Right lung (tissue), 5 donors: ENCODE measurements around the gene ITGB3BP. TPM values are rescaled to one million over a fixed set of nuclear protein-coding genes. Genes with fewer than 3 reads are reported as not detected.
A peak's percentile ranks its signal among the peaks of the same experiment; 100 is the strongest.
"Not testable (repeated sequence)": the region's sequence is repeated elsewhere in the genome, so short reads cannot be mapped to it uniquely, and the experiment has no call there.

Source experiments
- DNase-seq, 2 donors: peaks; one replicate each; pipeline ENCODE4 v3.0.0-alpha.2; 2013
- polyA plus RNA-seq, 5 donors: library from polyadenylated mRNA; unstranded; fragments of 120-200 nt; gene quantifications; one replicate each; pipeline versions ENCODE4 v1.2.1 to v1.2.3, GENCODE V29; 2013; ENCODE audit warnings: inconsistent platforms in 1 of 5, low replicate concordance in 1 of 5; ENCODE audit not compliant: insufficient read length in 5 of 5, insufficient read depth in 1 of 5

Gene ITGB3BP
- polyA plus RNA-seq, 5 donors = 42.3 to 94.1 (median 72.6) TPM

DNA sequence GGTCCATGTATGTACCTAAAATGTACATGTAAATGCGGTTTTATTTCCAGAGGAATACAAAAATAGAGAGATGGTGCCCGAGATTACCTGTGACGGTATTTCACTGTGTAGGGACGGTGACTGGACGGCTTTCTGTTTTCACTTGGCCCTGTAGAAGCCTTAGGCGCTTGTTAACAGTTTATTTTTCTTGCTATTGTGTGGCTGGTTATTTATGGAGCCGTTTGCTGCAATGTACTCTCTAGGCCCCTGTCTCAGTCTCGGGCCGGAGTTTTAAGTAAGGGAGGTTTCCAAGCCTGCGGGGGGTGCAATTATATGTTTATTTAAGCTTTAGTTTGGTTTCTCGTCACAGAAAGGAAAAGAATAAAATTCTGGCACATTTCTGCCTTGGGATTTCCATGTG, 713 bp upstream of the ITGB3BP start:
- DNase-seq = no peak

DNA sequence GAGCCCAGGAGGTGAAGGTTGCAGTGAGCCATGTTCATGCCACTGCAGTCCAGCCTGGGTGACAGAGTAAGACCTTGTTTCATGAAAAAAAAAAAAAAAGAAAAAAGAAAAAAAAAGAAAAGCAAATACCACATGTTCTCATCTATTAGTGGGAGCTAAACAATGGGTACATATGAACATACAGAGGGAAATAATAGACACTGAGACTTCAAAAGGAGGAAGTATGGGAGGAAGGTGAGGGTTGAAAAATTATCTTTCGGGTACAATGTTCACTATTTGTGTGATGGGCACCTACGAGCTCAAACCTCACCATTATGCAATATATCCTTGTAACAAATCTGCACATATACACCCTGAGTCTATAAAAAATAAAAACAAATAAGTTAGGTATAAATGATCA, 6.4 kb downstream of the ITGB3BP start:
- no peak for DNase-seq

DNA sequence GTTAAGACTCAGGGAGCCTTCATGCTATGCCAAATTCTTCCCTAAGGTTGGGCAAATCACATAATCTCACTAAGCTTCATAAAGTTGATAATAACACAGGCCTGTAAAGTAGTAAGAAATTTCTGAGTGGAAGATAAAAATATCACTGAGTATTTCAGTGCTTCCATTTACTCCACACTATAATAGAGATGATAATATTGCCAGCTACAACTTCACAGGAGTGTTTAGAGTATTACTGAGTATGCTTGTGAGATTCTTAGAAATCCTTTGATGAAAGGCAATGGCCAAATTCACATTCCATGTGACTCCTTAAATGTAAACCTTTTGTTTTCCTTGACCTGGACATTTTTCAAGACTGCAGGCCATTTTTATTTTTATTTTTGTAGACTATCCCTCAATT, 10.4 kb downstream of the ITGB3BP start:
- DNase-seq = no peak

DNA sequence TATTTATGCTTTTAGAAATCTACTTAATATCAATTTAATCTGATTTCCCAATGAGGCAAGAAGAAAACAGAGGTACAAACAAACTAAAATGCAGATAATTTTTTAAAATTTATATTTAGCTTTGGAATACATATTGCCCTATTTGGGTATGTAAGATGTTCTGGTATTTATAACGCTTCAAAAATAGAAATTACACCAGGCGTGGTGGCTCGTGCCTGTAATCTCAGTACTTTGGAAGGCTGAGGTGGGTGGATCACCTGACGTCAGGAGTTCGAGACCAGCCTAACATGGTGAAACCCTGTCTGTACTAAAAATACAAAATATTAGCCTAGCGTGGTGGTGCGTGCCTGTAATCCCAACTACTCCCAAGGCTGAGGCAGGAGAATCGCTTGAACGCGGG, 13.3 kb downstream of the ITGB3BP start:
- DNase-seq = no peak

DNA sequence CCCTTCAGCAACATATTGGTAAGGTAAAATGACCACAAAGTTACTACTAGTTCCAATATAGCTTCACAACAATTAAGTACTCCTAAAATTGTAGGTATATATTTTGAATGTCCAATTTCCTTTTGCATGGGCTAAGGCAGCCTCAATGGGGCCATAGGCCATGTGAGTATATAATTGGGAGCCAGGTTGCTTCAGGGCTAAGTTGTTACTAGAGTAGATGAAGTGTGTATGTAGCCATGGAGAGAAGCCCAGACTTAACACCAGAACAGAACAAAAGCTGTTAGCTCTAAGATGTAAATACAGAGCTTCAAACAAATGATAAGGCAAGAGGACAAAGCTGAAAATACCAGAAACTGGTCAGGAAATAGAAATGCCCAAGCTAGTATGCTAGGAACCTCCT, 16.2 kb downstream of the ITGB3BP start:
- DNase-seq = no peak

DNA sequence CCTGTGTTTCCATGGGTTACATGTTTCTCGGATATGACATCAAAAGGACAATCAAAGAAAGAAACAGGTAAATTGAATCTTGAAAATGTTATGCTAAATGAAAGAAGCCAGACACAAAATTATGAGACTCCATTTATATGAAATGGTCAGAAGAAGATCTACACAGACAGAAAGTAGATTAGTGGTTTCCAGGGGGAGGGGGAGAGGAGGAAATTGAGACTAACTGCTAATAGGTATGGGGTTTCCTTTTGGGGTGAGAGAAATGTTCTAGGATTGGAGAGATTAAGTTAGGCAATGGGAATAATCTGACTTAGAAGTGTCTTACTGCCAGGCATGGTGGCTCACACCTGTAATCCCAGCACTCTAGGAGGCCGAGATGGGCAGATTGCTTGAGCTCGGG, 21.8 kb downstream of the ITGB3BP start:
- no peak for DNase-seq

DNA sequence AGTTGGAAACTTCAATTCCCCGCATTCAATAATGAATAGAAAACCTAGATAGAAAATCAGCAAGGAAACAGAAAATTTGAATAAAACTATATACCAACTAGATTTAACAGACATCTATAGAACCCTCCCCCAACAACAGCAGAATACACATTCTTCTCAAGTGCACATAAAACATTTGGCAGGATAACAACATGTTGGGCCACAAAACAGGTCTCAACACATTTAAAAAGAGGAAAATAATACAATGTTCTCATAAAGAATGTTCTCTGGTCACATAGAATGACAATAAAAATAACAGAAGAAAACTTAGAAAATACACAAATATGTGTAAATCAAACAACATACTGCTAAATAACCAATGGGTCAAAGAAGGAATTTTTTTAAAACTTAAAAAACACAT, 24.9 kb downstream of the ITGB3BP start:
- DNase-seq = no peak

DNA sequence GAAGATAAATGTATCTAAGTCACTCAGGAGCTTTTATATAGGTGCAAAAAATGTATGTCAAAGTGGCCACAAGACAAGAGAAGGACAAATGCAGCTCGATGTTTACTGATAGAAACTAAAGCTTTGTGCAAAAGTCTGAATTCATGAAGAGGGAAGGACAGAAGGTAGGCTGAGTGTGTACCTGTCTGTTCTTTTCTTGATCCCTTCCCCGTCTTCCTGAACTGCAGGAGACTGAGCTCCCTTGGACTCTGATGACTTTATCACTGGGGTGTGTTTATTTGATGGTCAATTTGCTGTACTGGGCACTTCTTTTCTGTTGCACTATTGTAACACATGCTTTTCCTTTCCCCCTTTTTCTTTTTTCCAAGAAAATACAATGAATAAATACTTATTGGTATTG, 25.4 kb downstream of the ITGB3BP start:
- DNase-seq = no peak

DNA sequence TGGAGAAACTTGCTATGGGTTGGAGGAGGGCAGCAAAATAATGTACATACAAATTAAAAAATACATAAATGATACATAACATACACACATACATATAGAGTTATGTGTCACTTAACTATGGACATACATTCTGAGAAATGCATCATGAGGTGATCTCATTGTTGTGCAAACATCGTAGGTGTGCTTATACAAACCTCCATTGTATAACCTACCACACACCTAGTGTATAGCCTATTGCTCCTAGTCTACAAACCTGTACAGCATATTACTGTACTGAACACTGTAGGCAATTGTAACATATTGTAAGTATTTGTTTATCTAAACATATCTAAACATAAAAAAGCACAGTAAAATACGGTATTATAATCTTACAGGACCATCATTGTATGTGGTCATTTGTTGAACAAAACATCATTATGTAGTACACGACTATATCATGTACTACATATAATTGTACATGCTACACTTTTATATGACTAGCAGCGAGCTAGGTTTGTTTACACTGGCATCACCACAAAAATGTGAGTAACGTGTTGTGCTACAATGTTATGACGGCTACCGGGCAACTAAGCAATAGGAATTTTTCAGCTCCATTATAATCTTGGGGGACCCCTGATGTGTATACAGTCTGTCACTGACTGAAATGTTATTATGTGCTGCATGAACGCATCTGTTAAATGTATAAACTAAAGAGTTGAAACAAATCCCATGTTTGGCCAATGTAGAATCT, 35.5 kb downstream of the ITGB3BP start:
- peak; percentile 85 to 89 for DNase-seq

DNA sequence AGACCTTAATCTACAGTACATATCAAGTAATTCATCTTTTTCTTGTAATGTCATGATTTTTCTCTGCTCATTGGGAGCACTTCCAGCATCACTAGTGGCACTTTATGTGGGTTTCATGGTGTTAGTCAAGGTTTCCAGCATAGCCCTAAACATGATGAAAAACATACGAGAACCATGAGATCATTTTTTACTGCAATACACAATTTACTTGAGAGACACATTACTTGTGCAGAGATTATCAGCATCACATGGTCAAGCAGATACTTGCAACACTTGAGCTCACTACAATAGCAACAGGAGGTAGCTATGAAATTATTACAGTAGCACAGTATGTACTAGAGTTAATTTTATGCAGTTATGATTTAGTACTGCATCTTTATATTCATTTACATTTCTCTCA, 36.4 kb downstream of the ITGB3BP start:
- peak; percentile 79 to 80 for DNase-seq

DNA sequence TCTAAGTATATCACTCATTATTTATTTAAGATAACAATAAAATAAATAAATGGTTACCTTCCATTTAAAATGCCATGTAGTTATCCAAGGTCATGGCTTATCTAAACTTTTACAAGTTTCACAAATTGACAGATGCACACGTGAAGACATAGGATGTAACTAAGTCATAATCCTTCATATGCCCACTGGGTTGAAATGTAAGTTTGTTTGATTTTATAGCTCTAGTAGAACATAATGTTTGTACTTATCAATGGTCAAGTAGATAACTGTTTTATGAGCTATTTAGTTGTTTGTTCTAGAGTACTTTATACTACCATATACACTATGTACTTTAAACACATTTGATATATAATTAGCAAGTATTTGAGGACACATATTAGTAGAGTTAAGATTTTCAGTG, 43.0 kb downstream of the ITGB3BP start:
- DNase-seq = no peak

DNA sequence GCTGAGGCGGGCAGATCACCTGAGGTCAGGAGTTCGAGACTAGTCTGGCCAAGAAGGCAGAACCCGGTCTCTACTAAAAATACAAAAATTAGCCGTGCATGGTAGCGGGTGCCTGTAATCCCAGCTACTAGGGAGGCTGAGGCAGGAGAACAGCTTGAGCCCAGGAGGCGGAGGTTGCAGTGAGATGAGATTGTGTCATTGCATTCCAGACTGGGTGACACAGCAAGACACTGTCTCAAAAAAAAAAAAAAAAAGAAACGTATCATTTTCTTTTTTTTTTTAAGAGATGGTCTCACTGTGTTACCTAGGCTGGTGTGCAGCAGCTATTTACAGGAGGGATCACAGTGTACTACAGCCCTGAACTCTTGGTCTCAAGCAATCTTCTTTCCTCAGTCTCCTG, 47.3 kb downstream of the ITGB3BP start:
- DNase-seq = no peak

DNA sequence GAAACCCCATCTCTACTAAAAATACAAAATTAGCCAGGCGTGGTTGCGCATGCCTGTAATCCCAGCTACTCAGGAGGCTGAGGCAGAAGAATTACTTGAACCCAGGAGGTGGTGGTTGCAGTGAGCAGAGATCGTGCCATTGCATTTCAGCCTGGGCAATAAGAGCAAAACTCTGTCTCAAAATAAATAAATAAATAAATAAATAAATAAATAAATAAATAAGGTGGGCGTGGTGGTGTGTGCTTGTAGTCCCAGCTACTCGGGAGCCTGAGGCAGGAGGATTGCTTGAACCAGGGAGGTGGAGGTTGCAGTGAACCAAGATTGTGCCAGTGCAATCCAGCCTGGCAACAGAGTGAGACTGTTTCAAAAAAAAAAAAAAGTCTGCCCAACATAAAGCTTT, 54.3 kb downstream of the ITGB3BP start:
- not testable (repeated sequence) for DNase-seq

DNA sequence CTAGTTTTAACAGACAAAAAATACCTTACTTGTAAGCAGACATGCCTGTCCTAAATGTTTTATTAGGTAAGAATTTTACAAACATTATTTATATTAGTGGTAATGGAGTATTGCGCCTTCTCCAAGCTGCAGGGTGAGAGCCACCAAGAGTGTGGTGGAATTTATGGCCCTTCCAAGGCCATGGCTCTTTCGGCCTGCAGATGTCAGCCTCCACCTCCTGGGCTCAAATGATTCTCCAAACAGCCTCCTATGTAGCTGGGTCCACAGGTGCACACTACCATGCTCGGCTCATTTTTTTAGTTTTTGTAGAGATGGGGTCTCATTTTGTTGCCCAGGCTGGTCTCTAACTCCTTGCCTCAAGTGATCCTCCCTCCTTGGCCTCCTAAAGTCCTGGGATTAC, 56.3 kb downstream of the ITGB3BP start:
- no peak for DNase-seq

DNA sequence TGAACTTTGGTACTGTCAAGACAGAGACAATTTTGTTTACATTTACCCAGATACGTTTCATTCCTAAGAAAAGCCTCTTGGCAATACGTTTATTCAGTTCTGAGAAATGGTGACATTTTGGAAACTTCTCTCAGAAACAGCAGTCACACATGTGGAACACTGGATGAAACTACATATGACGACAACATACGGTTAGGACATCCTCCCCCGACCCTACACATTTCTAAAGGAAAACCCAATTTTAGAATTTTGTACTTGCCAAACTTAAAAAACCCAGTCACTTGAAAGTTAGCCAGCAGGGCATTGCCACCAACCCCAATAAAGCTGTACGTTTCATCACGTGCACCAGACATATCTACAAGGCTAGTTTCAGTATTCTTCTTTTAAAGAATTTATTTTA, 56.8 kb downstream of the ITGB3BP start:
- DNase-seq = no peak

DNA sequence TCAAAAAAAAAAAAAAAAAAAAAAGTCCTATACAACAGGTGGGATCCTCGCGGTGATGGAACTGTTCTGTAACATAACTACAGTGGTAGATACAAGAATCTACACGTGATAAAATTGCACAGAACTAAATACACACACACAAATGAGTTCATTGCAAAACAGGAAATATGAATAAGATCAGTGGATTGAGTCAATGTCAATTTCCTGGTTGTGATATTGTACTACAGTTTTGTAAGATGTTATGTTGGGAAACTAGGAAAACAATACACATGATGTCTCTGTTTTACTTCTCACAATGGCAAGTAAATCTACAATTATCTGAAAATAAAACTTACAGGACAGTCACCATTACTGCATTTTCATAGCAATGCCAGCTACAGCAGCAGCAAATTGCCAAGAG, 59.8 kb downstream of the ITGB3BP start:
- no peak for DNase-seq

DNA sequence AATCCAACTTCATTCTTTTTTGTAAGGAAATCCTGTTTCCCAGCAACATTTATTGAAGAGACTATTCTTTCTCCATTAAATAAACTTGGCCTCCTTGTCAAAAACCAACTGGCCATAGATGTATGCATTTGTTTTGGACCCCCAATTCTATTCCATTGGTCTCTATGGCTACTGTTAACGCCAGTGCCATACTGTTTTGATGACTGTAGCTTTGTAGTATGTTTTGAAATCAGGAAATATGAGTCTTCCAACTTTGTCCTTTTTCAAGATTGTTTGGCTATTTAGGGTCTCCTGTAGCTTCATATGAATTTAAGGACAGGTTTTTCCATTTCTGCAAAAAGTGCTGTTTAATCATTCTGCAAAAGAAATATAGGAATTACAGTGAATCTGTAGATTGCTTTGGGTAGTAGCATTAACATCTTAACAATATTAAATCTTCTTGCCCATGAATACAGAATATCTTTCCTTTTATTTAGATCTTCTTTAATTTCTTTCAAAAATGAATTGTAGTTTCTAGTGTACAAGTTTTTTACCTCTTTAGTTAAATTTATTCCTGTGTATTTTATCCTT, 61.3 kb downstream of the ITGB3BP start:
- DNase-seq = no peak

DNA sequence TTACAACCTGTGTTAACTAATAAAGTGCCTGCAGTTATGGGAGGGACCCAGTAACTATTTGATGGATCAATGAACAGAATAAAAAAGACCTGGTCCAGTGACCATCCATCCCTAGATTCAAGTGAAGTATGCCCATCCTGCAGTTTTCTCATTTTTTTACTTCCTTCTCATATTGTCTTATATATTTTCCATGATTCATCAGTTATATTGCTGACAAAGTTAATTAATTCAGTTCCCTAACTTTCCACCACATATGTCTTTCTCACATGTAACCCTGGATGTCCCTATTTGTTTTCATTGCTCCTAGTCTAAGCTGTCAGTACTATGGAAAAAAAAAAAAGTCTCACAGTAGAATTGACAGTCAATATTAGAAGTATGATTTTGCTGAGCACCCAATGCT, 64.3 kb downstream of the ITGB3BP start:
- no peak for DNase-seq

DNA sequence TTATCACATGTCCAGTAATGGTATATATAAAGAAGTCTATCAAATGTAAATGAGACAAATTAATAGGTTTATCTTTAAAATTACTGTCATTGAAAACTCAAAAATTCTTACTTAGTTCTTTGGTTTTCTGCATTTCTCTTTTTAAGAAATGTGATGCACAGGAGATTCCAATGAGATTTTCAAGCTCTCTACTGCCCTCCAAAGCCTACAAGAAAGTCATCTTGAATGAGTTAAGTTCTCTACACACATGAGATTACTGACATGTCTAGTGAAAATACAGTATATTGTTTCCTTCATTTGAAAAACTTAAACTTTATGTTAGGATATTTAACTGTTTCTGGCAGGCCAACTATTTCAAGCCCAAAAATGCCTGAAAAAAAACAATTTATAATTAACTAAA, 68.8 kb downstream of the ITGB3BP start:
- DNase-seq = no peak

DNA sequence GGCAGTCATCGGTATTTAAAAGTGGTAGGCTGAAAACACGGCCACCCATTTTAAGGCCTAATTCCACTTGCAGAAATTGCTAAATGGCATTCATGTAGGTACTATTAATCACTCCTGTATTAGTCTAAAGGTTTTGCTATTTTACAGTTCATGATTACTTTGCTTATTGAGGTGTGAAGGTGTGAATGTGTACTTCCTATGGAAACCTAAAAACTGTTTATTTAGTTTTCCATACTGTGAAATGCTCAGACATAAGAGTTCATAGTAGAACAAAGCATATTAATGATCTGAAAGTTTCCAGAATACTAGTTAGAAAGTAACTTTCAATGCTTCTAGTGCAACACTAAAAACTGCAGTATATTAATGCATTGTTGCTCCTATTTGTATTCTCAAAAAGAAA, 69.8 kb downstream of the ITGB3BP start:
- no peak for DNase-seq

DNA sequence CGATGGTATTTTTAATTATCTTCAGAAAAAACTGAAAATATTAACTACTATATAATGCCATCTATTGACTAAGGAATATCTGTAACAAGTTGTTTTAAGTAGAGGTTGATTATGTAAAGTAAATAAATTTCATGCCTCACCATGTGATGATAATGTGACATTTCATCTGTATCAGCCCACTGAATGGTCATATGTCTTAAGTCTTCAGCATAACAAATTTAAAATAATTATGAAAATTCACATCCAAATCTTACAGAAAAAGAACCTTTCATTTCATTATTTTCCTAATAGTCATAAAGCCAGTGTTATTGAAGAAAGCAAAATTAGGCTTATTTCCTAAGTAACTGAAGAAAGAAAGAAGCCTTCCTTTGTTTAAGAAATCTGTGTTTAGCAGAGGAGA, 72.6 kb downstream of the ITGB3BP start:
- DNase-seq = no peak

DNA sequence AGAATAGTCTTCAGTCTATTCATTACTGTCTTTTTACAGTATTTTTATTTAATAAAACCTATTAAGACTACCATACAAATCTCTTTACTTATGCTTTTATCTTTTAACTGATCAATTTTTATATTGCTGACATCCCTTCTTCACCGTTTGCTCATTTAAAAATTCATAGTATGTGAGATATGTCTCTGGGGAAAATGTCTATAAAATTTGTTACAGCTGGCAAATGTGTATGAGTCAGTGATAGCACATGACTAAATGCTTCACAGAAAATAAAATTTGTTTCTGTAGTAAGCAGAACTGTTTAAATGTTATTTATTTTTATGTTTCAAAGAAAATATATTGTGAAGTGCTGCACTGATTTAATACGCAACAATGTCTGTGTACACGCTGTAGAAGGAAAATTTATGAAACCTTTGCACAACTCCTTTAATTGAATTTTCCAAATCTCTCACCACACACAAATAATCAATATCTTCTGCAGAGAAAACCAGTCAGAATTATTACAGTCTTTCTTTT, 74.2 kb downstream of the ITGB3BP start:
- no peak for DNase-seq

DNA sequence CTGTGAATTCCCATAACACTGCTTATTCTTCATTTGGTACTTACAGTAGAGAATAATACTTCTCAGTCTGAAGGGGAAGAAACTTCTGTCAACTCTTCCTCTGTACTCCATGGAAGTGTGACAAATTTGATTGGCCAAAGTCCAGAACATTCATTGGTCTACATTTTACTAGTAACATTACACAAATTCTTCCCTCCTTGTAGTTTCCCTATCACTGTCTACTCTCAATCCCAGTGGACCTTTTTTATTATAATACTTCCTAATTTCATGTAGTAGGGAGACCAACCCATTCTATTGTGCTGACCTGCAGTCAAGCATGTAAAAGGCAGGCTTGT, 80.9 kb downstream of the ITGB3BP start:
- no peak for DNase-seq

DNA sequence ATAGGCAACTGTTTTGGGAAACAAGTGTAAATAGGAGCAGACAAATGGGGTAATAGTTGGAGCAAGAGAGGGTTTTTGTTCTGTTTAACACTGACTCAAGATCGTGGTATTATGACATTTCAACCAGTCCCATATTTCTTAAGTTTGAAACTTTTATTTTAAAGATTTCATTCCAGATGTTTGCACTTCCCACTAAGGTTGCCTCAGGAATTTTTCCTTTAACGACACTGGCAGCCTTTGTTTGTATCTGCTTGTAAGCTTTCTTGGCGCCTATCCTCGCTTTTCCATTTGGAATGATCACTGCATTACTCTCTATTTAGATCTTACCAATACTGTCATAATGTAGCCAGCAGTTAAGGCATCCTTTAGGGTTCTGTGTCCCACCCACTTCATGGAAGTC, 87.9 kb downstream of the ITGB3BP start:
- DNase-seq = no peak
